Stimulated activated CD8-positive, alpha-beta memory T cell treated with anti-CD3 and anti-CD28 coated beads, Interleukin-12 subunit alpha, Interleukin-12 subunit beta, amount 100 ng/mL, for 1 hour (primary cell): ENCODE data around the gene MCL1.
"Not testable (repeated sequence)": the region's sequence is repeated elsewhere in the genome, so short reads cannot be mapped to it uniquely, and the experiment has no call there.

Source experiments
- DNase-seq: peaks from one replicate; pipeline ENCODE4 v3.0.0-alpha.2; 2020; ENCODE audit warnings: low read depth

MCL1 gene

GRCh38 chr1:150602372-150602771 is 23.0 kb upstream of the MCL1 start:
- not testable (repeated sequence) for DNase-seq

GRCh38 chr1:150601540-150601939 is 22.1 kb upstream of the MCL1 start:
- DNase-seq = no peak

- DNase-seq = not testable (repeated sequence)
Observed at GRCh38 chr1:150598346-150598745, 18.9 kb upstream of the MCL1 start.

- no peak for DNase-seq
Observed at GRCh38 chr1:150596976-150597375, 17.6 kb upstream of the MCL1 start.

- no peak for DNase-seq
Observed at GRCh38 chr1:150596095-150596892, 16.9 kb upstream of the MCL1 start.

- DNase-seq = no peak
Observed at GRCh38 chr1:150582371-150582770, 3.0 kb upstream of the MCL1 start.

- DNase-seq = not testable (repeated sequence)
Observed at GRCh38 chr1:150581962-150582361, 2.6 kb upstream of the MCL1 start.

GRCh38 chr1:150581437-150581836 is 2.0 kb upstream of the MCL1 start:
- not testable (repeated sequence) for DNase-seq

GRCh38 chr1:150580966-150581365 is 1.6 kb upstream of the MCL1 start:
- not testable (repeated sequence) for DNase-seq

- DNase-seq = no peak
Observed at GRCh38 chr1:150579945-150580642, 684 bp upstream of the MCL1 start.

GRCh38 chr1:150578272-150579109 is 919 bp downstream of the MCL1 start:
- no peak for DNase-seq

- no peak for DNase-seq
Observed at GRCh38 chr1:150577557-150578271, 1.7 kb downstream of the MCL1 start.

- no peak for DNase-seq
Observed at GRCh38 chr1:150576794-150577556, 2.4 kb downstream of the MCL1 start.

- no peak for DNase-seq
Observed at GRCh38 chr1:150576367-150576711, 3.1 kb downstream of the MCL1 start.

GRCh38 chr1:150575518-150576366 is 3.7 kb downstream of the MCL1 start:
- DNase-seq = no peak

GRCh38 chr1:150575072-150575489 is 4.3 kb downstream of the MCL1 start:
- no peak for DNase-seq

- no peak for DNase-seq
Observed at GRCh38 chr1:150574260-150575071, 4.9 kb downstream of the MCL1 start.

GRCh38 chr1:150573648-150574071 is 5.8 kb downstream of the MCL1 start:
- DNase-seq = not testable (repeated sequence)

GRCh38 chr1:150572918-150573647 is 6.3 kb downstream of the MCL1 start:
- DNase-seq = no peak
